ENCODE data around the gene PSME4.

PSME4 gene

GRCh38 chr2:53942280-53942679, 28.5 kb downstream of the PSME4 start:
- TF ChIP-seq GATA2 (IDR thresholded peaks at IDR 0.05; ENCODE audit: low read depth, low read length) (no peak), GATA3 (IDR thresholded peaks at IDR 0.05; ENCODE audit: low read depth, low read length) (no peak)

DNA sequence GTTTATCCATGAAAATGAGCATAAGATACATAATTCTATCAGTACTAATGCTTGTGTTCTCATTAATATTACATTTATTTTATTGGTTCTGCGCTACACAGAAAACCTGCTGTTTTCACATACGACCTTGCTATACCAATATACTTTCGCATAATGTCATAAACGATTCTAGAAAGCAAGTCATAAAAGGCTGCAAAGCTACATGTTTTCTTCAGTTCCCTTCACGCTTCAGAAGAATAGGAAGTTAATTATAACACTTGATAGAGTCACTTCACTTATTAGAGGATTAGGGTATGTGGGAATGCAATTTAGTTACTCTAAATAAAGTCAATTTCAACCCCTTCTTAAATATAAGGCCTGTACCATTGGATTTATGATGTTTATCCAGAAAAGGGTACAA, 29.0 kb downstream of the PSME4 start:
- TF ChIP-seq GATA2 (IDR thresholded peaks at IDR 0.05; ENCODE audit: low read depth, low read length) (no peak), GATA3 (IDR thresholded peaks at IDR 0.05; ENCODE audit: low read depth, low read length) (no peak)

DNA sequence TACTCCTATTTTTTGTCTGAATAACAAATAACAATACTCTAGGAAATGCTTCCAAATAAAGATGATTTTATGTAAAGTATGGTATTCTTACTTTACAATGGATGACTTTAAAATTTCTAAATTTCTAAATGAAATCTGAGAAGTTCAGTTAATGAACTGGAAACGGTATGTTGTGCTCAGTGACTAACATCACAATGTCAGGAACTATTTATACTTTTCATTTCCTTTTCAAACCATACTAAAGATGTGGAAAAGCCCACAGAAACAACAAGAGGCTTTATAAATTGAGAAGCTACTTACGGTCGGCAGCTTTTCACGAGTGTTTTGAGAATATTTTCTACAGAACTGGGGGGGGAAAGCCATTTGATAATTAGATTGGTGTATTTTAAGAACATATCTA, 31.1 kb downstream of the PSME4 start:
- TF ChIP-seq GATA3 (IDR thresholded peaks at IDR 0.05; ENCODE audit: low read depth, low read length): no peak
- TF ChIP-seq GATA2 (IDR thresholded peaks at IDR 0.05; ENCODE audit: low read depth, low read length): no peak

GRCh38 chr2:53938904-53939303, 31.9 kb downstream of the PSME4 start:
- no peak for TF ChIP-seq GATA3 (IDR thresholded peaks at IDR 0.05; ENCODE audit: low read depth, low read length)
- no peak for TF ChIP-seq GATA2 (IDR thresholded peaks at IDR 0.05; ENCODE audit: low read depth, low read length)

GRCh38 chr2:53933329-53933728, 37.5 kb downstream of the PSME4 start:
- TF ChIP-seq GATA3 (IDR thresholded peaks at IDR 0.05; ENCODE audit: low read depth, low read length) (no peak), GATA2 (IDR thresholded peaks at IDR 0.05; ENCODE audit: low read depth, low read length) (no peak)

GRCh38 chr2:53913721-53914120, 57.1 kb downstream of the PSME4 start:
- TF ChIP-seq GATA2 (IDR thresholded peaks at IDR 0.05; ENCODE audit: low read depth, low read length) (no peak), GATA3 (IDR thresholded peaks at IDR 0.05; ENCODE audit: low read depth, low read length) (no peak)

DNA sequence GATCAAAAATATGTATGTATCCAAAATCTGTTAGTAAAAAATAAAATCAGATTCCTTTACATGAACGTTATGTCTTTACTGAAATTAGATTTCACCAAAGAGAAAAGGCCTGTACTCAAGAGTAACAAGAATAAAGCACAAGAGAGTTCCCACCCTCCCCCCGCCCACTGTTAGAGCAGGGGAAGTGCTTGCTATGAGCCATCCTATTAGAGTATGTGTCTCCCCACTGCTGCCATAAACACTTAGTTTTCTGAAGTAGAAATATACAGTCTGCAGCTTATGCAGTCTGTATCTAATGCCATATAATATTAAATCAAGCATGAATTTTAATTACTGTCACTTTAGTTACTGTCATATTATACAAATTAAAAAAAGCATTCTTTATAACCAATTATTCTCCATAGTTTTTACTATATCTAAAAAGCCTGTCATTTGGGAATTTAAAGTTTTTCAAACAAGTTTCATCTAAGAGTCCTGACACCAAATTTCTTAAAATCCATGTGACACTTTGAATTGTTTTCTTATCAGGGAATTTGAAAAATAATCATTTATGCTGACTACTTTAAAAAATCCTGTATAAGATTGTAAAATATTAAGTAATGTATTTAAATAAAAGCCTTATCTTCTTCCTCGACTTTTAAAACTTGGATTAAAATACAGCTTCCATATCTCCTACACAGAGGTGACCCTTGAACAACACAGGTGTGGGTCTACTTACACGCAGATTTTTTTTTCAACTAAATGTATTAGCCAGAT, 59.2 kb downstream of the PSME4 start:
- TF ChIP-seq GATA2 (IDR thresholded peaks at IDR 0.05; ENCODE audit: low read depth, low read length) (no peak), GATA3 (IDR thresholded peaks at IDR 0.05; ENCODE audit: low read depth, low read length) (no peak)

GRCh38 chr2:53907582-53907981, 63.2 kb downstream of the PSME4 start:
- TF ChIP-seq GATA3 (IDR thresholded peaks at IDR 0.05; ENCODE audit: low read depth, low read length) (no peak), GATA2 (IDR thresholded peaks at IDR 0.05; ENCODE audit: low read depth, low read length) (no peak)

DNA sequence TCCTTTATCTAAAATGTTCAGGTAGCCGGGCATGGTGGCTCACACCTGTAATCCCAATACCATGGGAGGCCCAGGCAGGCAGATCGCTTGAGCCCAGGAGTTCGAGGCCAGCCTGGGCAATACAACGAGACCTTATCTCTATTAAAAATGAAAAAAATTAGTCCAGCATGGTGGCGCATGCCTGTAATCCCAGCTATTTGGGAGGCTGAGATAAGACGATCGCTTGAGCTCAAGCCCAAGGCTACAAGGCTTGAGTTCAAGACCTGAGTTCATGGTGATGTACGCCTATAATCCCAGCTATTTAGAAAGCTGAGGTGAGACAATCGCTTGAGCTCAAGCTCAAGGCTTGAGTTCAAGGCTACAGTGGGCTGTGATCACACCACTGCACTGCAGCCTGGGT, 65.4 kb downstream of the PSME4 start:
- no peak for TF ChIP-seq GATA2 (IDR thresholded peaks at IDR 0.05; ENCODE audit: low read depth, low read length)
- no peak for TF ChIP-seq GATA3 (IDR thresholded peaks at IDR 0.05; ENCODE audit: low read depth, low read length)

- TF ChIP-seq GATA3 (IDR thresholded peaks at IDR 0.05; ENCODE audit: low read depth, low read length) (no peak), GATA2 (IDR thresholded peaks at IDR 0.05; ENCODE audit: low read depth, low read length) (no peak)
Observed at GRCh38 chr2:53903011-53903410, 67.8 kb downstream of the PSME4 start.

- TF ChIP-seq GATA2 (IDR thresholded peaks at IDR 0.05; ENCODE audit: low read depth, low read length) (no peak), GATA3 (IDR thresholded peaks at IDR 0.05; ENCODE audit: low read depth, low read length) (no peak)
Observed at GRCh38 chr2:53901192-53901591, 69.6 kb downstream of the PSME4 start.

DNA sequence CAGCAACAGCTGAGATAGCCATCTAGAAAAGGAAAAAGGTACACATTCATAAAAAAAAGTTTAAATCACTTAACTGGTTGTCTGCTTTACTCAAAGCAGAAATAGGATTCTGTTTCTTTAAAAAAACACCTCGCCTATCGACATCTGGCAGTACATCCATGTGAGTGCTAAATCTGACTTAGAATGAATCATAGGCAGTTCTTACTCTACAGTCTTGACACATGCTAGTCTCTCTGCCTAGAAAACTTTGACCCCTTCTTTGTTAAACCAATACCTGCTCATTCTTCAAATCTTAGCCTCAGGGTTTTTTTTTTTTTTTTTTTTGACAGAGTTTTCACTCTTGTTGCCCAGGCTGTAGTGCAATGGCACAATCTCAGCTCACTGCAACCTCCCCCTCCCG, 73.9 kb downstream of the PSME4 start:
- TF ChIP-seq GATA2 (IDR thresholded peaks at IDR 0.05; ENCODE audit: low read depth, low read length) (no peak), GATA3 (IDR thresholded peaks at IDR 0.05; ENCODE audit: low read depth, low read length) (no peak)

DNA sequence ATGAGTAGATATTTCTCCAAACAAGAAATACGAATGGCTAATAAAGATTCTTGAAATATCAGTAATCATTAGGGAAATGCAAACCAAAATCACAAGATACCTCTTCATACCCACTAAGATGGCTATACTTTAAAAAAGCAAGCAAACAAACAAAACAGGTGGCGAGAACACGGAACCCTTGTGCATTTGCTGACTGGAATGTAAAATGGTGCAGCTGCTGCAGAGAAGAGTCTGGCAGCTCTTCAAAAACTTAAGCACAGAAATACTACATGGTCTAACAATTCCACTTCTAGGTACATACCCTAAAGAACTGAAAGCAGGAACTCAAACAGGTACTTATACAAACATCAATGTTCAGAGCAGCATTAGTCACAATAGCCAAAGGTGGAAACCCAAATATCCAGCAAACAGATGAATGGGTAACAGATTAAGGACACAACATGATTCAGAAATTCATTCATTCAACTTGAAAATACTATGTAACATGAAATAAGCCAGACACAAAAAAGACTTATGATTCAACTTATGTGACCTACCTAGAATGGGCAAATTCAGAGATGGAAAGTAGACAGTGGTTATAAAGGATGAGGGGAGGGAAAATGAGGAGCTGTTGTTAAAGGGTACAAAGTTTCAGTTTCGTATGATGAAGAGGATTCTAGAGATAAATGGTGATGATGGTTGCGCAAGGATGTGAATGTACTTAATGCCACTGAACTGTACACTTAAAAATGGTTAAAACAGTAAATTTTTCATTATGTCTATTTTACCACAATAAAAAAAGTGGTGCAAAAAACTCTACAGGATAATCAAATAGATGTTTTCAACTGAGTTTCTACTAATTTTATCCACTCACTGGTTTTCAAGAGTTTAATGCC, 84.2 kb downstream of the PSME4 start:
- no peak for TF ChIP-seq GATA3 (IDR thresholded peaks at IDR 0.05; ENCODE audit: low read depth, low read length)
- TF ChIP-seq GATA2 (IDR thresholded peaks at IDR 0.05; ENCODE audit: low read depth, low read length): no peak

GRCh38 chr2:53884883-53885282, 85.9 kb downstream of the PSME4 start:
- TF ChIP-seq GATA2 (IDR thresholded peaks at IDR 0.05; ENCODE audit: low read depth, low read length): no peak
- TF ChIP-seq GATA3 (IDR thresholded peaks at IDR 0.05; ENCODE audit: low read depth, low read length): no peak

DNA sequence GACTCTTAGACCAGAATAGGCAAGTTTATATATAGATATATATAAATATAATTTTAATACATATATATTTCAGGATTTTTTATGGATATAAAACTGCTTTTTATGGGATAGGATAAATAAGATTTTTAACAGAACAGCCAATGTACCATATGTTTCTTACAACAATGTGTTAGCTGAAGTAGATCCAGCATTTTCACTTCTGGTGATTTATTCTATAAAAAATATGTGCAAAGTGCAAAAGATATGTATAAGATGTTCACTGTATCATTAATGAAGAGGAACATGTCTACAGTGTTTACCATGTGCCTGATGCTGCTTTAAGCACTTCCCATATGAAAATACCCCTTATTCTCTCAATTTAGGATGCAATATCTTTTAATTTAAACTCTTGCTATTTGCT, 88.8 kb downstream of the PSME4 start:
- TF ChIP-seq GATA2 (IDR thresholded peaks at IDR 0.05; ENCODE audit: low read depth, low read length): no peak
- no peak for TF ChIP-seq GATA3 (IDR thresholded peaks at IDR 0.05; ENCODE audit: low read depth, low read length)
